ENCODE measurements around the gene MMP20.
"Not testable (repeated sequence)": the region's sequence is repeated elsewhere in the genome, so short reads cannot be mapped to it uniquely, and the experiment has no call there.

The MMP20 gene, protein sequence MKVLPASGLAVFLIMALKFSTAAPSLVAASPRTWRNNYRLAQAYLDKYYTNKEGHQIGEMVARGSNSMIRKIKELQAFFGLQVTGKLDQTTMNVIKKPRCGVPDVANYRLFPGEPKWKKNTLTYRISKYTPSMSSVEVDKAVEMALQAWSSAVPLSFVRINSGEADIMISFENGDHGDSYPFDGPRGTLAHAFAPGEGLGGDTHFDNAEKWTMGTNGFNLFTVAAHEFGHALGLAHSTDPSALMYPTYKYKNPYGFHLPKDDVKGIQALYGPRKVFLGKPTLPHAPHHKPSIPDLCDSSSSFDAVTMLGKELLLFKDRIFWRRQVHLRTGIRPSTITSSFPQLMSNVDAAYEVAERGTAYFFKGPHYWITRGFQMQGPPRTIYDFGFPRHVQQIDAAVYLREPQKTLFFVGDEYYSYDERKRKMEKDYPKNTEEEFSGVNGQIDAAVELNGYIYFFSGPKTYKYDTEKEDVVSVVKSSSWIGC

DNA sequence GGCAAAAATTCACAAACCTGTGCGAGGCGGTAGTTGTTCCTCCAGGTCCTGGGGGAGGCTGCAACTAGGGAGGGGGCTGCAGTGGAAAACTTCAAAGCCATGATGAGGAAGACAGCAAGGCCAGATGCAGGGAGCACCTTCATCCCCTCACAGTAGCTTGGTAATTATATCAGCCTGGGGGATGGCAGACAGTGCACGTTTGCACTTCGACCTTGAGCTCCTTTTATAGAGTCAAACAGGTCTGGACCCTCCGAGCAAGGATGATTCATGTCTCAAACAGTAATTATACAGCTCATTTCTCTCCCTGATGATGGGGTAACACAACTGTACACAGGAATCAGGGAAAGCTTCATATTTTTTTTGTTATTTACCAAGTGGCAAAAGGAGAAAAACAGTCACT is at the start of gene MMP20:
MMP20 (minus strand) TSS at position 156 of the 400 bp plus-strand sequence; CDS start at position 143, 13 bp downstream.
- no peak for DNase-seq (ENCODE audit: low read depth in 4 of 4, low spot score in 1 of 4)

DNA sequence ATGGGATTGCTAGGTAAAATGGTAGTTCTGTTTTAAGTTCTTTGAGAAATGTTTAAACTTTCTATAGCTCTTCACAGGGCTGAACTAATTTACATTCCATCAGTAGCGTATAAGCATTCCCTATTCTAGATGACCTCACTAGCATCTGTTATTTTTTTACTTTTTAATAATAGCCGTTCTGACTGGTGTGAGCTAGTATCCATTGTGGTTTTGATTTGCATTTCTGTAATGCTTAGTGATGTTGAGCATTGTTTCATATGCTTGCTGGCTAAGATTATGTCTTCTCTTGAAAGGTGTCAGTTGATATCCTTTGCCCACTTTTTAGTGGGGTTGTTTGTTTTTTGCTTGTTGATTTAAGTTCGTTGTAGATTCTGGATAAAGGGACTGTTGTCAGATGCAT is 44.5 kb upstream of the MMP20 start:
- DNase-seq (ENCODE audit: low read depth in 4 of 4, low spot score in 1 of 4) = no peak

DNA sequence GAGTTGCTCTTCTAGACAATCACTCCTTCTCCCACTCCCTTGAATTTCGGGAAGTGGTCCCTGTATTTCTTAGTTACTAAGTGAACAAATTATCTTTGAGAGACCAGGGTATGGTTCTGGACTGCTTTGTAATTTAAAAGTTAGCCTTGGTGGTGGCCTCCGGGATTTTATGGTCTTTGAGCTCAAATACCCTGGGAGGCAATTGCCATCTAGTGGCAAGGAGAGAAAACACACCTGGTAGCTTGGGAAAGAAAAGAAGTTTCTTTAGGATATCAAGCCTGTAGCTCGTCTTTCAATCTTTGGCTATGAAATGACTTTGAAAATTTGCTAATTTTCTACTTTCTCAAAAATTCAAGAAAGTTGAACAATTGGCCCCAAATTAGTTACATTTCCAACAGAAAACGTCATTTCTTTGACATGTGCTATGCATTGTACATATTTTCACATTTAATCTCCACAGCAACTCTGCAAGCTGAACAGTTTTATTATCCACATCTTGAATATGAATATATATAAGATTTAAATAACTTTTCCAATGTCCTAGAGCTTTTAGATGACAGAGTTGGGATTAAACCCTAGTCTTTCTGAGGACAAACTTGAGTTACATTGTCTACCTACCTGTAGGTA is 41.3 kb upstream of the MMP20 start:
- no peak for DNase-seq (ENCODE audit: low read depth in 4 of 4, low spot score in 1 of 4)

DNA sequence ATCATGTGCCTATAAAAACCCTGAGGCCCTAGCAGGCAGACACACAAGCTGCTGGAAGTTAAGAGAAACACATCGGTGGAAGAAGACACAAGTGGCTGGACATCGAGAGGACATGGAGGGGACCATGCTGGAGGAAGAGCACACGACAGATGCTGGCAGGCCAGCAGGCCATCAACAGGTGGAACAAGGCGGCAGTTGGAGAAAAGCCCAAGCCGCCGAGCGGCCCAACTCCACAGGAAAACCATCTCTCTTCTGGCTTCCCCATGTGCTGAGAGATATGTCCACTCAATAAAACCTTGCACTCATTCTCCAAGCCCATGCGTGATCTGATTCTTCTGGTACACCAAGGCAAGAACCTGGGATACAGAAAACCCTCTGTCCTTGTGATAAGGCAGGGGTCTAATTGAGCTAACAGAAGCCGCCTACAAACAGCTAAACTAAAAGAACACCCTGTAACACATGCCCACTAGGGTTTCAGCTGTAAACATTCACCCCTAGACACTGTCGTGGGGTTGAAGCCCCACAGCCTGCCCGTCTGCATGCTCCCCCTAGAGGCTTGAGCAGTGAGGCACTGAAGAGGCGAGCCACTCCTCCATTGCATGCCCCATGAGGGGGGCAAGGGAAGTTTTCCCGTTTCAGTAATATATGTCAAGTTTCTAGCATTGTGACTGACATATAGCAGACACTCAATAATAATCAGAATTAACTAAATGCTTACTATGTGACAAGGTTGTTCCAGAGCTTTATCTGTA is 39.0 kb upstream of the MMP20 start:
- no peak for DNase-seq (ENCODE audit: low read depth in 4 of 4, low spot score in 1 of 4)

DNA sequence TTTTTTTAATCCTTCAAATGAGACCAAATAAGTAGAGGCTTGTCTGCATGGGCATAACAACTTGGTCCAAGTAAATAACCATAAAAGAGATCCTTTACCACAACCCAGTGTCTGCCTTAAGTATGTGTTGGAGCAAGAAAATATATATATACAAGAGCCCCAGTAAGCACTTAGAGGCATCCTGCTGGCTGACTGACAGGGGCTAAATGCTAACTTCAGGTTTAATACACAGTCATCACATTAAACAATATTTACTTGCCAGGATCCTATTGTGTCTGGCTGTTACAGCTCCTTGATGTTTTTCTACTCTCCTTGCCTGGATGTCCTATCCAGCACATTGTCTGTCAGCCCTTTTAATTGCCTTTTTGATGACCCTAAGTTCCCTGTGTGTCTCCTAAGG is 37.5 kb upstream of the MMP20 start:
- DNase-seq (ENCODE audit: low read depth in 4 of 4, low spot score in 1 of 4) = no peak

DNA sequence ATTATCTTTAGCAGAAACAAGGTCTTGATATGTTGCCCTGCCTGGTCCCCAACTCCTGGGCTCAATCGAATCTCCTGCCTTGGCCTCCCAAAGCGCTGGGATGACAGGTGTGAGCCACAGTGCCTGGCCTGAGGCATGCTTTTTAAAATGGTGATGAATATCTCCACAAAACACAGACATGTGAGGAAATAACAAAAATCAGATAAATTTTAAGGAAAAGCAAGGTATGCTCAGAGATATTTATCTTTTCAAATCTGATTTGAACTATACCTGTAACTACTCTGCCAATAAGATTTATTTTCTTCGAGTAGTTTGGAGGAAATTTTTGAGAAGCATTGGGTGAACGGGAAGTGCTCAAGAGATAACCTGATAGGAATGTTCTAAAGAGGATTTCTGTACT is 35.9 kb upstream of the MMP20 start:
- no peak for DNase-seq (ENCODE audit: low read depth in 4 of 4, low spot score in 1 of 4)

DNA sequence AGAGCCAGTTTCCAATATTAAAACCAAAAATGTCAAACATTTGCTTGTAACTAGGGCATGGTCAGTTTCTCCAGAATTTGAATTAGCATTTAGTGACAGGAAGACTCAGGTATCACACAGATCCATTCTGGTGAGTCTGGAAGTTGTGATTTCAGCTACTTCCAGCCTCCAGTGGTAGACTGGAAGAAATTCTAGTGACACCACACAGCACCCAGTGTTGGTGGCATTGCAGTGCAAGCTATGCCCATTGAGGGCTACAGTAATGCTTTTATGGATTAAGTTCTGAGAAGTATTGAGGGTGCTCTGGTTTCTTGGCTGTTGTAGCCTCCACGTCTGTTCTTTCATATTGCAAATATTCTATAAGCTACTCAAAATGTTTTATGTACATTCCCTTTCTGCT is 31.4 kb upstream of the MMP20 start:
- DNase-seq (ENCODE audit: low read depth in 4 of 4, low spot score in 1 of 4) = no peak

DNA sequence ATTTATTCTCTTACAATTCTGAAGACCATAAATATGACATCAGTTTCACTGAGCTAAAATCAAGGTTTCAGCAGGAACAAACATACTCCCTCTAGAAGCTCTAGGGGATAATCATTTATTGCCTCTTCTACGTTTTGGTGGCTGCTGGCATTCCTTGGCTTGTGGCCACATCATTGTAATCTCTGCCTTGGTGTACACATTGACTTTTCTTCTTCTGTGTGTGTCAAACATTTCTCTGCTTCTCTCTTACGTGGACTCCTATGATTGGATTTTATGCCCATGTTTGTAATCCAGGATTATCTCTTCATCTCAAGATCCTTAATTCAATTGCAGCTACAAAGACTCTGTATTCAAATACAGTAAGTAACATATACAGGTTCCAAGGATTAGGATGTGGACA is 30.4 kb upstream of the MMP20 start:
- DNase-seq (ENCODE audit: low read depth in 4 of 4, low spot score in 1 of 4) = no peak

DNA sequence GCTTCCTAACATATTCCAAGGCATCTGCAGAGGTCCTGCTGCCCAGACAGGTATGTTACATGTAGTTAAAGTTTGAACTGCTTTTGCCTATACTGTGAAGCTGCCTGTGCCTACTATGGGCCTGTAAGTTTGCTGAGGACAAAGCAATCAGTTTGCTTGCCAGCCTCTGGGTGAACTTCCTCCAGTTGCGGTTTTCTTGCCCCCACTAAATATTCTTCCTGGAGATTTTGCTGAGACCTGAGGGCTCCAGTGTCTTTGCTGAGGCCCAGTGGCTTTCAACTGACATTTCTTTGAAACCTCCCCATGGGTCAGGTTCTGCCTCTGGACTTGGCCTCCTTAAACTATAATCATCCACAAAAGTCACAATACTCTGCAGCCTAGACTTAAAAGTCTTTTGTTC is 29.6 kb upstream of the MMP20 start:
- no peak for DNase-seq (ENCODE audit: low read depth in 4 of 4, low spot score in 1 of 4)

DNA sequence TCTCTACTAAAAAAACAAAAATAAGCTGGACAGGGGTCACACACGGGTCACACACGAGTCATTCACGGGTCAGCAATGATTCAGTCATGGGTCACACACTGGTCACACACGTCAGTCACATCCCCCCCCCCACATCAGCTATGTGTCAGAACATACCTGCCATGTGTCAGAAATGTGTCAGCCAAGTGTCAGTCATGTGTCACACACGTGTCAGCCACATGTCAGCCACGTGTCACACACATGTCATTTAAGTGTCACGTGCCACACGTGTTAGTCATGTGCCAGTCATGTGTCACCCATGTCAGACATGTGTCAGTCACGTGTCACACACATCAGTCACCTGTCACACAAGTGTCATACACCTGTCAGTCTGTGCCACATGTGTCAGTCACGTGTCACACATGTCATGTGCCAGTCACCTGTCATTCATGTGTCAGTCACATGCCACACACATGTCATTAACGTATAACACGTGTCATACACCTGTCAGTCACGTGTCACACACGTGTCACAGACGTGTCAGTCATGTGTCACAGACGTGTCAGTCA is 28.7 kb upstream of the MMP20 start:
- no peak for DNase-seq (ENCODE audit: low read depth in 4 of 4, low spot score in 1 of 4)

DNA sequence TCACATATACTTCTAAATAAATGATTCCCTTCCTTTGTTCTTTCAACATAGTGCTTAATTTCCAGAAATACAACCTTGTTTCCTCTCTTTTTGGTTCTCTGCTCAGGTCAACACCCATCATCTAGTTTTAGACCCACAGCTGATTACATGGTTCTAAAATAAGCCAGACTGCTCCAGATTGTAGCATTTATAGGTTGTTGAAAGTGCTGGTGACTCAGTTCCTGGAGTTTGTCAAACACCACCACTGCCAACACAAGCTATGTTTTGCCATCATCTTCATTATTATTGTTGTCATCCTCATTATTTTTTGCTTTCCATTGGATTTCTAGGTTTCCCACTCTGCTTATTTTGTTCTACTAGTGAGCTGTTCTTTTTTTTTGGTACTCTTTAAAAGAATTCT is 22.3 kb upstream of the MMP20 start:
- DNase-seq (ENCODE audit: low read depth in 4 of 4, low spot score in 1 of 4) = no peak

DNA sequence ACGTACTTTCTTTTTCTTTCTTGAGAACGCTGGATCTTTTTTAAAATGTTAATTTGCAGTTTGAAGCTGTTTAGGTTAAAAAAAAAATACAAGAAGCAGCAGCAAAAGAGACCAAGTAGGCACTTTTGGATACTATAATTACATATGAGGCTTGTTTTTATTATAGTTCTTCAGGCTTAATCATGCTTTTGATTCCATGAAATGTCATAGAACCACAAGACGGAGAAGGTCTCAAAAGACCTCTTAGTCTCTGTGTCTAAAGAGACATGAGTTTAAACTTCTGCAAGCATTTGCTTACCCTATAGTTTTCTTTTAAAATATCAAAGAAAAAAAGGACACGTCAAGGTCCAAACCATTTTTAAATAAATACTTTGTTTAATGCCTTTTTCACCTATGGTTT is 18.8 kb upstream of the MMP20 start:
- no peak for DNase-seq (ENCODE audit: low read depth in 4 of 4, low spot score in 1 of 4)

DNA sequence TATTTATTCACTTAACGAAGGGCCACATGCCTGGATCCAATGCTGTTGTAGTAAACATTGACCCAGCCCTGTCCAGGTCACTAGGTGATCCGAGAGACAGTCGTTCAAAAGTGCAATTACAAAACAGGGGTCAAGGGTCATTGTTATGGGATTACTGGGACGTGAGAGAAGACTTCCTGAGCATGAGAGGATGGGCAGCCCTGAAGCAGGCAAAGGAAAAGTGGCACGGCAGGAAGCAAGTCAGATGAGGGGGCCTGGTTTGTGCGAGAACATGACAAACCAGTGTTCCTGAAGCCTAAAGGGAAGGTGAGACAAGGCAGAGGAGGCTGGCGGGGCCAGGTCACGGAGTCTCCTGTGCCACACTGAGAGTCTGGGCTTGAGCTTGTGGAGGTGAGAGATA is 15.8 kb upstream of the MMP20 start:
- no peak for DNase-seq (ENCODE audit: low read depth in 4 of 4, low spot score in 1 of 4)

DNA sequence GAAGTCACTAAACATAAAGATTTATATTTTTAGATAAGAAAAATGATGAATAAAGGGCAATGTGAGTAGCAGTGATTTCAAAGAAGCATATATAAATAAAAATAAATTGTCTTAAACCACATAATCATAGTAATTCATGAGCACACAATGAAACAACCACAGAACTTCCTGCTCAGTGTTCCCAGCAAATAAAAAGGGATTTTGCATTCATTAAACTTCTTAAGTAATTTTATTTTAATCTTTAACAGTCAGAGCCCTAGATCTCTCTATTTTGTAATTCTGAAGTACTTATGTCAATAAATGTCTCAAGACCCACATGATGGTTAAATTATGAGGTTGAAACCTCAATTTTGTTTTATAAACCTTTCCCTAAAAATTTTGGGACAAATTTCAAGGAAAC is 14.5 kb upstream of the MMP20 start:
- no peak for DNase-seq (ENCODE audit: low read depth in 4 of 4, low spot score in 1 of 4)

DNA sequence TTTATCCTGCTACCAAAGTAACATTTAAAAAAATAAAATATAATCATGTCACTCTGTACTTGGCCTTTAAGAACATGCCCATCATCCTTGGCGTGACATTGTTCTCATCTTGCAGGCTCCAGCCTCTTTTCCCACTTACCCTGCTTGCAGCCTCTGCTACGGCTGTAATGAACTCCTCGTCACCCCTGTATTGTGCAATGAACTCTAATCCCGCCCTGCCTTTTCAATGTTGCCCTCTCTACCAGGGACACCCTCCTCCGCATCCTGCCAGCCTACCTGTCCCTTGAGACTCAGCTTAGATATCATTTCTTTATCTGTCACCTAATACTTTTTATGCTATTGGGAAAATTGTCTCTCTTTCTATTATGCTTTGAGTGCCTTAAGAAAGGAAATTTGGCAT is 12.6 kb upstream of the MMP20 start:
- no peak for DNase-seq (ENCODE audit: low read depth in 4 of 4, low spot score in 1 of 4)

DNA sequence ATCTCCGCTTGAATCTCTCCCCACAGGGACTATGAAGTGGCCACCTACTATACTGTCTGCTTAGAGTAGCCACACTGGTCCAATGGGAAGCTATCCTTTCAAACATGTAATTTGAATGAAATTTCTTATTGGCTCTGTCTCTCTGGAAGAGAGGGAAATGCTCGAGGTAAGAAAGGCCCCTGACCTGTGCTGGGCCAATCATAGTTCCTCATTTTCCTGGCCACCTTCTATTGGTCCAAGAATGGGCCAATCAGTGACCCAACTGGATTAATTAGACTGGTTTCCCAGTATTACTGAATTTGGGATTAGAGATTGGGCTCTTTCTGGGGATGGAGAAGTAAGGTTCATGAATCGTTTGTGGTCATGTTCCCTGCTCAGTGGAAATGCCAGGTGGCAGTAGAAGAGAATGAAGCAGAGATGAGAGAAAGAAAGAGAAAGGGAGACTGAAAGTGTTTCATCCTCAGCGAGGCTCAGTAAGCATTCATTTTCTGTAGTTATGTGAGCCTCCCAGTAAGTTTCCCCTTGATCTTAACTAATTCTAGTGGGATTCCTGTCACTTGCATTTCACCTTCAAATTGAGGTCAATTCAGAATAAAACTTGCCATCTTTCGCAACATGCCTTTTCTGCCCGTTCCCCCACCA is 8.4 kb upstream of the MMP20 start:
- no peak for DNase-seq (ENCODE audit: low read depth in 4 of 4, low spot score in 1 of 4)

DNA sequence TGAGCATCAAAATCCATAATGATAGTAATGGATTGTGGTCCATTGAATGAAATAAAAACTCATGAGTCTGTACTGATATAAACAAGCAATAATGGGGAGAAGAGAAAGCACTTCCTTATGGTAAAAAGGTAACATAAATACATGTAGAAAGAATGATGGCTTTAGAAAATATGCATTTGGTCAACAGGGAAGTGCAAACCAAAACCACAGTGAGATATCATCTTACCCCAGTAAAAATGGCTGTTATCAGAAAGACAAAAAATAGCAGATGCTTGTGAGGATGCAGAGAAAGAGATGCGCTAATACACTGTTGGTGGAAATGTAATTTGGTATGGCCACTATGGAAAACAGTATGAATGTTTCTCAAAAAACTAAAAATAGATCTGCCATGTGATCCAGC is 6.9 kb upstream of the MMP20 start:
- DNase-seq (ENCODE audit: low read depth in 4 of 4, low spot score in 1 of 4) = no peak

DNA sequence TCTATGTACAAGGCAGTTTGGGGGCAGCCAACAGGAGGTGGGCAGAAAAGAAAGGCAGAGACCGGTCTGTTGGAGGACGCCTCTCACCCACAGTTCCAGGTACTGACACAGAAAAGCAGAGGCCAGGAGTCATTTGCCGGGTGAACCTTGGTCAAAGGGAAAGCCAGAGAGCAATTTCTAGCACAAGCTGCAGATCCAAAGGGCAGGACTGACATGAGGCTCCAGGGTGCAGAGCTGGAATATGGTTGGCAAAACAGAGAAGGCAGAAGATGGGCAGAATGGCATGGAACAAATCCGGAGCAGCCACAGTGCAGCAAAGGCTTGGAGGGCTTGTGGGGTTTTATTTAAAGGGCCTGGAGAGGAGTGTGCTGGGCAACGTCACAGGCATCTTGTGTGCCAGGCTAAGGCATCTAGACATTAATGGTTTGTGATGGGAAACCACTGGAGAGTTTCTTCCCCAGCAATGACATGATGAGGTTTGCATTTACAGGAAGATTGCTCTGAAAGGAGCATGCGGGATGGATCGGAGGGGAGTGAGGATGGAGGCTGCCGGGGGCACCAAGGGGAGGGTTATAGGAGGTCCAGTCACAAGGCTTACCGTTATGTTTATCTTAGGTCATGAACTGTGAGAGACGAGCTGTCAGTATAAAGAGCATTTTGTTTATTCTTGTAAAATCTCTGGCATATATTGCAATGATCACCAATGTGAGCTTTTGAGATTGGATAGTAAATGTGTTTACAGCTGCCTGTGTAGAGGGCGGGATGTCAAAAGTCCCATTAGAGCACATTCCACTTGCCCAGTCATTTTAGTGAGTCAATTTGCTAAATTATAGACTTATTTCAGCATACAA is 5.7 kb upstream of the MMP20 start:
- no peak for DNase-seq (ENCODE audit: low read depth in 4 of 4, low spot score in 1 of 4)

DNA sequence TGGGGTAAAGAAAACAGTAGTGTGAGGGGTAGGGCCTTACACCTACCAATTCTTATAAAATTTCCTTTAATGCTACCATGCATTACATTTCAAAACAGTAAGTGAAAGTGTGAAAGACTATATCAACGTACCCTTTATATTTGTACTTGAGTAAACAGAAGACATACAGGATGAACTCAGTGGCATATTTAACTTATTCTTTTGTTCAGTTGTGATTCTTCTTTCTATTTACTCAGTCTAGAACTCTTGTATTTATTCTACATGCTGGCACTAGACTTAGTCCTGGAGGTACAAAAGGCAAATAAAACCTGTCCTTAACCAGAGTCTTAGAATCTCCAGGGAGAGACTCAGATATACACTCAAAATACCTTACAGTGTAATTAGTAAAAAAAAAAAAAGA is 4.8 kb upstream of the MMP20 start:
- DNase-seq (ENCODE audit: low read depth in 4 of 4, low spot score in 1 of 4) = not testable (repeated sequence)

DNA sequence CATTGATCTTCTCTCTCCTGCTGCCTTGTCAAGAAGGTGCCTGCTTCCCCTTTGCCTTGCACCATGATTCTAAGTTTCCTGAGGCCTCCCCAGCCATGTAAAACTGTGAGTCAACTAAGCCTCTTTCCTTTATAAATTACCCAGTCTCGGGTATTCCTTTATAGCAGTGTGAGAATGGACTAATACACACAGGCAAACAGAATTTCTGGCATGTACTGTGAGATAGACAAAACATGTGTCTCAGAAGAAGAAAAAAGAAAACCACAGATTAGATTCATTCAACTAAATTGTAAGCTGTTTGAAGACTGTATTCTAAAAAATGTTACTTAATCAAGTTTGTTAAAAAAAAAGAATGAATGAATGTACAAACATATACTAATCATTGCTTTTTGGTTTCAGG is 1.5 kb upstream of the MMP20 start:
- no peak for DNase-seq (ENCODE audit: low read depth in 4 of 4, low spot score in 1 of 4)

All from stimulated activated CD4-positive, alpha-beta T cell treated with anti-CD3 and anti-CD28 coated beads, Interleukin-1b, Interleukin-23, amount 100 ng/mL, for 24 hours (primary cell).